GM23338 (cell line): ENCODE data around the gene AGBL4. TPM values are rescaled to one million over a fixed set of nuclear protein-coding genes. Genes with fewer than 3 reads are reported as not detected.
"Not testable (repeated sequence)": the region's sequence is repeated elsewhere in the genome, so short reads cannot be mapped to it uniquely, and the experiment has no call there.

Source experiments
- ATAC-seq: fragments of 200-7000 bp; cut with Tn5 transposase; 3 replicates; pipeline ENCODE4 v1.9.1; 2020
- DNase-seq: peaks from one replicate; pipeline ENCODE4 v3.0.0-alpha.2; 2015; ENCODE audit warnings: low spot score
- H2AFZ ChIP-seq: fragments of 200-600 bp; sonication (generic); 2 replicates; pipeline ENCODE4 v1.8.0; 2016; ENCODE audit warnings: antibody characterized with exemption, mild to moderate bottlenecking, moderate library complexity
- H3F3A ChIP-seq: fragments of 200-600 bp; sonication (generic); replicated peaks from 2 replicates; pipeline ENCODE4 v1.8.0; 2017; ENCODE audit warnings: antibody characterized with exemption, mixed run types, low read depth
- H3K27ac ChIP-seq: fragments of 200-600 bp; sonication (generic); 2 replicates; pipeline ENCODE4 v1.6.1; 2016; ENCODE audit warnings: low read depth
- H3K27me3 ChIP-seq: fragments of 200-600 bp; sonication (generic); 2 replicates; pipeline ENCODE4 v1.8.0; 2016; ENCODE audit warnings: mild to moderate bottlenecking, mixed run types, moderate library complexity; ENCODE audit not compliant: insufficient read depth
- H3K36me3 ChIP-seq: fragments of 200-600 bp; sonication (generic); 2 replicates; pipeline ENCODE4 v1.8.0; 2016; ENCODE audit warnings: mild to moderate bottlenecking; ENCODE audit not compliant: insufficient read depth
- H3K4me1 ChIP-seq: fragments of 200-600 bp; sonication (generic); 2 replicates; pipeline ENCODE4 v1.8.0; 2016; ENCODE audit warnings: mild to moderate bottlenecking, moderate library complexity; ENCODE audit not compliant: insufficient read depth
- H3K4me2 ChIP-seq: fragments of 200-600 bp; sonication (generic); 2 replicates; pipeline ENCODE4 v1.7.1; 2017; ENCODE audit warnings: mixed run types
- H3K4me3 ChIP-seq: fragments of 200-600 bp; sonication (generic); 2 replicates; pipeline ENCODE4 v1.6.1; 2016; ENCODE audit warnings: mixed run types
- H3K79me2 ChIP-seq: fragments of 200-600 bp; sonication (generic); replicated peaks from 2 replicates; pipeline ENCODE4 v1.8.0; 2017; ENCODE audit warnings: mild to moderate bottlenecking; ENCODE audit not compliant: insufficient read depth
- H3K9me2 ChIP-seq: fragments of 200-600 bp; sonication (generic); 2 replicates; pipeline ENCODE4 v1.8.0; 2017; ENCODE audit not compliant: insufficient read depth
- H4K20me1 ChIP-seq: fragments of 200-600 bp; sonication (generic); replicated peaks from 2 replicates; pipeline ENCODE4 v1.8.0; 2017; ENCODE audit warnings: mild to moderate bottlenecking; ENCODE audit not compliant: insufficient read depth
- H3K27ac Mint-ChIP-seq: 2 replicates; pipeline ENCODE4 v1.8.0; 2020; ENCODE audit warnings: inconsistent platforms, mild to moderate bottlenecking, moderate library complexity, mixed read lengths
- H3K27me3 Mint-ChIP-seq: 3 replicates; pipeline ENCODE4 v1.8.0; 2022; ENCODE audit warnings: low read depth, mild to moderate bottlenecking, moderate library complexity, mixed read lengths, inconsistent platforms; ENCODE audit not compliant: insufficient read depth, poor library complexity
- H3K36me3 Mint-ChIP-seq: 3 replicates; pipeline ENCODE4 v1.8.0; 2021; ENCODE audit warnings: low read depth, mild to moderate bottlenecking, inconsistent platforms, moderate library complexity, mixed read lengths
- H3K4me1 Mint-ChIP-seq: 3 replicates; pipeline ENCODE4 v1.8.0; 2020; ENCODE audit warnings: mild to moderate bottlenecking, inconsistent platforms, mixed read lengths
- H3K4me3 Mint-ChIP-seq: 3 replicates; pipeline ENCODE4 v1.8.0; 2021; ENCODE audit warnings: moderate library complexity, mild to moderate bottlenecking, inconsistent platforms, mixed read lengths
- H3K9me3 Mint-ChIP-seq: 3 replicates; pipeline ENCODE4 v1.8.0; 2020; ENCODE audit warnings: moderate library complexity, mild to moderate bottlenecking, inconsistent platforms, mixed read lengths
- CREB1 ChIP-seq: fragments of 250-450 bp; sonication (Bioruptor Pico); IDR thresholded peaks from 2 replicates; pipeline ENCODE4 v1.5.0; 2020; ENCODE audit warnings: low read depth, mild to moderate bottlenecking, moderate library complexity
- EZH2 ChIP-seq: fragments of 200-600 bp; sonication (generic); IDR thresholded peaks from one replicate; pipeline ENCODE4 v1.8.0; 2017; ENCODE audit warnings: antibody characterized with exemption, mild to moderate bottlenecking, low read depth; ENCODE audit not compliant: unreplicated experiment
- EZH2phosphoT487 ChIP-seq: fragments of 200-600 bp; sonication (generic); IDR thresholded peaks from one replicate; pipeline ENCODE4 v1.8.1; 2018; ENCODE audit warnings: antibody characterized with exemption; ENCODE audit not compliant: unreplicated experiment
- NANOG ChIP-seq: IDR thresholded peaks from 2 replicates; pipeline ENCODE4 v1.6.1; 2016; ENCODE audit warnings: antibody characterized with exemption, borderline replicate concordance
- POLR2AphosphoS5 ChIP-seq: IDR thresholded peaks from 2 replicates; pipeline ENCODE4 v1.6.1; 2016; ENCODE audit warnings: antibody characterized with exemption, low read depth
- STAT1 ChIP-seq: IDR thresholded peaks from one replicate; pipeline ENCODE4 v1.6.1; 2016; ENCODE audit warnings: antibody characterized with exemption; ENCODE audit not compliant: unreplicated experiment
- ZNF114 ChIP-seq: fragments of 250-450 bp; sonication (Bioruptor Pico); IDR thresholded peaks from 2 replicates; pipeline ENCODE4 v1.5.0; 2020; ENCODE audit warnings: mild to moderate bottlenecking, moderate library complexity
- polyA plus RNA-seq: library from polyadenylated mRNA; unstranded; fragments of >200 nt; fragmentation: Nextera tagmentation; extraction: Ambion mirVana; gene quantifications from 2 replicates; pipeline ENCODE4 v1.2.1, GENCODE V29; 2016
- total RNA-seq: library from RNA; depleted of rRNA; stranded (reverse); fragments of >200 nt; shearing (Covaris generic); gene quantifications from 2 replicates; pipeline ENCODE4 v1.2.3, GENCODE V29; 2014
- TF ChIP-seq, protein P1 (sequence below), 2 experiments: fragments of 200-600 bp in 1 of 2; sonication (generic) in 1 of 2; conservative IDR thresholded peaks; 2 replicates each; pipeline versions ENCODE4 v1.5.1 to v1.6.1; 2016 to 2017; ENCODE audit warnings: antibody characterized with exemption in 2 of 2, low read depth in 2 of 2, mild to moderate bottlenecking in 2 of 2, moderate library complexity in 1 of 2
- TF ChIP-seq, protein P2 (sequence below): fragments of 250-450 bp; sonication (Bioruptor Pico); IDR thresholded peaks from 2 replicates; pipeline ENCODE4 v1.5.0; 2020; ENCODE audit warnings: mild to moderate bottlenecking, moderate library complexity
- TF ChIP-seq, protein P3 (sequence below): IDR thresholded peaks from one replicate; pipeline ENCODE4 v1.6.1; 2018; ENCODE audit warnings: antibody characterized with exemption; ENCODE audit not compliant: unreplicated experiment

AGBL4 gene
- total and polyA plus RNA-seq, 2 experiments from 2014 or later: 0.91 to 1.5 TPM

DNA sequence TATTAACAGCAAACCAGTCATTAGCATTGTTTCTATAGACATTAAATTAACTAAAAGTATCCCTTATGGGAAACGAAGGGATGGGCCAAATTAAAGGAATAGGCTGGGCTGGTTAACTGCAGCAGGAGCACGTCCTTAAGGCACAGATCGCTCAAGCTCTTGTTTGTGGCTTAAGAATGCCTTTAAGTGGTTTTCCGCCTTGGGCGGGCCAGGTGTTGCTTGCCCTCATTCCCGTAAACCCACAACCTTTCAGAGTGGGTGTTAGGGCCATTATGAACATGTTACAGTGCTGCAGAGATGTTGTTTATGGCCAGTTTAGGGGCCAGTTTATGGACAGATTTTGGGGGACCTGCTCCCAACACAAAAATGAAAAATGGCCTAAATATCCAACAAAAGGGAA lies 1503.9 kb downstream of the AGBL4 start:
- H3K36me3 Mint-ChIP-seq, H3K36me3 ChIP-seq, H3F3A ChIP-seq, H3K4me3 ChIP-seq, DNase-seq, H3K79me2 ChIP-seq, H3K27me3 Mint-ChIP-seq, H3K4me2 ChIP-seq, H2AFZ ChIP-seq, H3K4me1 ChIP-seq, H3K4me1 Mint-ChIP-seq, H3K27me3 ChIP-seq, ATAC-seq, H3K27ac Mint-ChIP-seq, H3K4me3 Mint-ChIP-seq, H3K27ac ChIP-seq, H4K20me1 ChIP-seq, H3K9me3 Mint-ChIP-seq, H3K9me2 ChIP-seq: not testable (repeated sequence)

DNA sequence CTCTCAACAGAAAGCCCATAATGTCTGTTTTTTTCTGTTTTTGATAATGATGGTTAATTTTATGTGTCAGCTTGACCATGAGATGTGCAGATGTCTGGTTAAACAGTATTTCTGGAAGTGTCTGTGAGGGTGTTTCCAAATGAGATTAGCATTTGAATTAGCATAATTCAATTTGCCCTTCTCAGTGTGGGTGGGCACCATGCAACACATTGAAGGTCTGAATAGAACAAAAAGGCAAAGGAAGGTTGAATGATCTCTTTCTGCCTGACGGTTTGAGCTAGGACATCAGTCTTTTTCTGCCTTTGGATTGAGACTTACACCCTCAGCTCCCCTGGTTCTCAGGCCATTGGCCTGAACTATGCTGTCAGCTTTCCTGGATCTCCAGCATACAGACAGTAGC lies 1516.9 kb downstream of the AGBL4 start:
- no peak overlapping the region for H3K27ac Mint-ChIP-seq
- no peak overlapping the region for H3K4me3 Mint-ChIP-seq
- H3K4me1 Mint-ChIP-seq: no peaks in the 10 kb centered on the region
- no peaks in the 10 kb centered on the region; the same call in 1 of the 2 replicates for H3K9me2 ChIP-seq
- ATAC-seq (no peak), DNase-seq (no peak)
- no peaks in the 10 kb centered on the region for H3K27me3 ChIP-seq
- no peak overlapping the region for H3K27ac ChIP-seq
- no peaks in the 10 kb centered on the region for H3K79me2 ChIP-seq
- H3K36me3 Mint-ChIP-seq: no peaks in the 10 kb centered on the region
- no peaks in the 10 kb centered on the region for H3K36me3 ChIP-seq
- peak overlapping the region; percentile 67; the same call in 1 of the 2 replicates for H2AFZ ChIP-seq
- H3K27me3 Mint-ChIP-seq: no peaks in the 10 kb centered on the region
- H4K20me1 ChIP-seq: no peaks in the 10 kb centered on the region
- H3K4me1 ChIP-seq: no peaks in the 10 kb centered on the region
- no peak overlapping the region for H3K4me2 ChIP-seq
- no peak overlapping the region for H3K4me3 ChIP-seq
- no peaks in the 10 kb centered on the region for H3K9me3 Mint-ChIP-seq
- no peaks in the 10 kb centered on the region for H3F3A ChIP-seq
- TF ChIP-seq EZH2phosphoT487: no peak
- TF ChIP-seq, protein P1, sequence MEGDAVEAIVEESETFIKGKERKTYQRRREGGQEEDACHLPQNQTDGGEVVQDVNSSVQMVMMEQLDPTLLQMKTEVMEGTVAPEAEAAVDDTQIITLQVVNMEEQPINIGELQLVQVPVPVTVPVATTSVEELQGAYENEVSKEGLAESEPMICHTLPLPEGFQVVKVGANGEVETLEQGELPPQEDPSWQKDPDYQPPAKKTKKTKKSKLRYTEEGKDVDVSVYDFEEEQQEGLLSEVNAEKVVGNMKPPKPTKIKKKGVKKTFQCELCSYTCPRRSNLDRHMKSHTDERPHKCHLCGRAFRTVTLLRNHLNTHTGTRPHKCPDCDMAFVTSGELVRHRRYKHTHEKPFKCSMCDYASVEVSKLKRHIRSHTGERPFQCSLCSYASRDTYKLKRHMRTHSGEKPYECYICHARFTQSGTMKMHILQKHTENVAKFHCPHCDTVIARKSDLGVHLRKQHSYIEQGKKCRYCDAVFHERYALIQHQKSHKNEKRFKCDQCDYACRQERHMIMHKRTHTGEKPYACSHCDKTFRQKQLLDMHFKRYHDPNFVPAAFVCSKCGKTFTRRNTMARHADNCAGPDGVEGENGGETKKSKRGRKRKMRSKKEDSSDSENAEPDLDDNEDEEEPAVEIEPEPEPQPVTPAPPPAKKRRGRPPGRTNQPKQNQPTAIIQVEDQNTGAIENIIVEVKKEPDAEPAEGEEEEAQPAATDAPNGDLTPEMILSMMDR (conservative IDR thresholded peaks at IDR 0.05; ENCODE audit: low read depth in 2 of 2): no peak
- no peak for TF ChIP-seq ZNF114 (CRISPR knock-in tag)
- TF ChIP-seq, protein P2, sequence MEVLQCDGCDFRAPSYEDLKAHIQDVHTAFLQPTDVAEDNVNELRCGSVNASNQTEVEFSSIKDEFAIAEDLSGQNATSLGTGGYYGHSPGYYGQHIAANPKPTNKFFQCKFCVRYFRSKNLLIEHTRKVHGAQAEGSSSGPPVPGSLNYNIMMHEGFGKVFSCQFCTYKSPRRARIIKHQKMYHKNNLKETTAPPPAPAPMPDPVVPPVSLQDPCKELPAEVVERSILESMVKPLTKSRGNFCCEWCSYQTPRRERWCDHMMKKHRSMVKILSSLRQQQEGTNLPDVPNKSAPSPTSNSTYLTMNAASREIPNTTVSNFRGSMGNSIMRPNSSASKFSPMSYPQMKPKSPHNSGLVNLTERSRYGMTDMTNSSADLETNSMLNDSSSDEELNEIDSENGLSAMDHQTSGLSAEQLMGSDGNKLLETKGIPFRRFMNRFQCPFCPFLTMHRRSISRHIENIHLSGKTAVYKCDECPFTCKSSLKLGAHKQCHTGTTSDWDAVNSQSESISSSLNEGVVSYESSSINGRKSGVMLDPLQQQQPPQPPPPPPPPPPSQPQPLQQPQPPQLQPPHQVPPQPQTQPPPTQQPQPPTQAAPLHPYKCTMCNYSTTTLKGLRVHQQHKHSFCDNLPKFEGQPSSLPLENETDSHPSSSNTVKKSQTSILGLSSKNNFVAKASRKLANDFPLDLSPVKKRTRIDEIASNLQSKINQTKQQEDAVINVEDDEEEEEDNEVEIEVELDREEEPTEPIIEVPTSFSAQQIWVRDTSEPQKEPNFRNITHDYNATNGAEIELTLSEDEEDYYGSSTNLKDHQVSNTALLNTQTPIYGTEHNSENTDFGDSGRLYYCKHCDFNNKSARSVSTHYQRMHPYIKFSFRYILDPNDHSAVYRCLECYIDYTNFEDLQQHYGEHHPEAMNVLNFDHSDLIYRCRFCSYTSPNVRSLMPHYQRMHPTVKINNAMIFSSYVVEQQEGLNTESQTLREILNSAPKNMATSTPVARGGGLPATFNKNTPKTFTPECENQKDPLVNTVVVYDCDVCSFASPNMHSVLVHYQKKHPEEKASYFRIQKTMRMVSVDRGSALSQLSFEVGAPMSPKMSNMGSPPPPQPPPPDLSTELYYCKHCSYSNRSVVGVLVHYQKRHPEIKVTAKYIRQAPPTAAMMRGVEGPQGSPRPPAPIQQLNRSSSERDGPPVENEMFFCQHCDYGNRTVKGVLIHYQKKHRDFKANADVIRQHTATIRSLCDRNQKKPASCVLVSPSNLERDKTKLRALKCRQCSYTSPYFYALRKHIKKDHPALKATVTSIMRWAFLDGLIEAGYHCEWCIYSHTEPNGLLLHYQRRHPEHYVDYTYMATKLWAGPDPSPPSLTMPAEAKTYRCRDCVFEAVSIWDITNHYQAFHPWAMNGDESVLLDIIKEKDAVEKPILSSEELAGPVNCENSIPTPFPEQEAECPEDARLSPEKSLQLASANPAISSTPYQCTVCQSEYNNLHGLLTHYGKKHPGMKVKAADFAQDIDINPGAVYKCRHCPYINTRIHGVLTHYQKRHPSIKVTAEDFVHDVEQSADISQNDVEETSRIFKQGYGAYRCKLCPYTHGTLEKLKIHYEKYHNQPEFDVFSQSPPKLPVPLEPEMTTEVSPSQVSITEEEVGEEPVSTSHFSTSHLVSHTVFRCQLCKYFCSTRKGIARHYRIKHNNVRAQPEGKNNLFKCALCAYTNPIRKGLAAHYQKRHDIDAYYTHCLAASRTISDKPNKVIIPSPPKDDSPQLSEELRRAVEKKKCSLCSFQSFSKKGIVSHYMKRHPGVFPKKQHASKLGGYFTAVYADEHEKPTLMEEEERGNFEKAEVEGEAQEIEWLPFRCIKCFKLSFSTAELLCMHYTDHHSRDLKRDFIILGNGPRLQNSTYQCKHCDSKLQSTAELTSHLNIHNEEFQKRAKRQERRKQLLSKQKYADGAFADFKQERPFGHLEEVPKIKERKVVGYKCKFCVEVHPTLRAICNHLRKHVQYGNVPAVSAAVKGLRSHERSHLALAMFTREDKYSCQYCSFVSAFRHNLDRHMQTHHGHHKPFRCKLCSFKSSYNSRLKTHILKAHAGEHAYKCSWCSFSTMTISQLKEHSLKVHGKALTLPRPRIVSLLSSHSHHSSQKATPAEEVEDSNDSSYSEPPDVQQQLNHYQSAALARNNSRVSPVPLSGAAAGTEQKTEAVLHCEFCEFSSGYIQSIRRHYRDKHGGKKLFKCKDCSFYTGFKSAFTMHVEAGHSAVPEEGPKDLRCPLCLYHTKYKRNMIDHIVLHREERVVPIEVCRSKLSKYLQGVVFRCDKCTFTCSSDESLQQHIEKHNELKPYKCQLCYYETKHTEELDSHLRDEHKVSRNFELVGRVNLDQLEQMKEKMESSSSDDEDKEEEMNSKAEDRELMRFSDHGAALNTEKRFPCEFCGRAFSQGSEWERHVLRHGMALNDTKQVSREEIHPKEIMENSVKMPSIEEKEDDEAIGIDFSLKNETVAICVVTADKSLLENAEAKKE (CRISPR knock-in tag): no peak
- no peak for TF ChIP-seq EZH2
- no peak for TF ChIP-seq NANOG
- TF ChIP-seq, protein P3, sequence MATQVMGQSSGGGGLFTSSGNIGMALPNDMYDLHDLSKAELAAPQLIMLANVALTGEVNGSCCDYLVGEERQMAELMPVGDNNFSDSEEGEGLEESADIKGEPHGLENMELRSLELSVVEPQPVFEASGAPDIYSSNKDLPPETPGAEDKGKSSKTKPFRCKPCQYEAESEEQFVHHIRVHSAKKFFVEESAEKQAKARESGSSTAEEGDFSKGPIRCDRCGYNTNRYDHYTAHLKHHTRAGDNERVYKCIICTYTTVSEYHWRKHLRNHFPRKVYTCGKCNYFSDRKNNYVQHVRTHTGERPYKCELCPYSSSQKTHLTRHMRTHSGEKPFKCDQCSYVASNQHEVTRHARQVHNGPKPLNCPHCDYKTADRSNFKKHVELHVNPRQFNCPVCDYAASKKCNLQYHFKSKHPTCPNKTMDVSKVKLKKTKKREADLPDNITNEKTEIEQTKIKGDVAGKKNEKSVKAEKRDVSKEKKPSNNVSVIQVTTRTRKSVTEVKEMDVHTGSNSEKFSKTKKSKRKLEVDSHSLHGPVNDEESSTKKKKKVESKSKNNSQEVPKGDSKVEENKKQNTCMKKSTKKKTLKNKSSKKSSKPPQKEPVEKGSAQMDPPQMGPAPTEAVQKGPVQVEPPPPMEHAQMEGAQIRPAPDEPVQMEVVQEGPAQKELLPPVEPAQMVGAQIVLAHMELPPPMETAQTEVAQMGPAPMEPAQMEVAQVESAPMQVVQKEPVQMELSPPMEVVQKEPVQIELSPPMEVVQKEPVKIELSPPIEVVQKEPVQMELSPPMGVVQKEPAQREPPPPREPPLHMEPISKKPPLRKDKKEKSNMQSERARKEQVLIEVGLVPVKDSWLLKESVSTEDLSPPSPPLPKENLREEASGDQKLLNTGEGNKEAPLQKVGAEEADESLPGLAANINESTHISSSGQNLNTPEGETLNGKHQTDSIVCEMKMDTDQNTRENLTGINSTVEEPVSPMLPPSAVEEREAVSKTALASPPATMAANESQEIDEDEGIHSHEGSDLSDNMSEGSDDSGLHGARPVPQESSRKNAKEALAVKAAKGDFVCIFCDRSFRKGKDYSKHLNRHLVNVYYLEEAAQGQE: no peak
- no peak for TF ChIP-seq STAT1
- TF ChIP-seq POLR2AphosphoS5: no peak
- no peak for TF ChIP-seq CREB1 (CRISPR knock-in tag)
